ENCODE measurements around the gene SLC25A48. TPM values are rescaled to one million over a fixed set of nuclear protein-coding genes. Genes with fewer than 3 reads are reported as not detected.

SLC25A48 gene
- total RNA-seq (2014; rRNA removed; shearing (Covaris generic)), result 0.04 and 0.38 TPM in 2 replicates

- Histone ChIP-seq H3K27me3 (ENCODE audit: control insufficient read depth, insufficient read depth, low read length) (peaks cover 43% of the 10 kb centered on the region), H3K36me3 (replicated peaks; ENCODE audit: control insufficient read depth, insufficient read depth, low read length) (no peaks in the 10 kb centered on the region), H3K4me3 (ENCODE audit: insufficient read depth, low read depth, low read length) (peak within 1 kb of the TSS; percentile 68)
- DNase-seq, result peak; percentile 94
Measured at GRCh38 chr5:135834639-135835529, at the start of gene SLC25A48. Gene SLC25A48, plus strand, starts transcription at chr5:135834663. Its CDS starts 185 bp downstream, at chr5:135834848.

- no peak for DNase-seq
- Histone ChIP-seq H3K36me3 (replicated peaks; ENCODE audit: control insufficient read depth, insufficient read depth, low read length) (no peaks in the 10 kb centered on the region), H3K27me3 (ENCODE audit: control insufficient read depth, insufficient read depth, low read length) (peaks cover 4% of the 10 kb centered on the region; the same call in 1 of the 2 replicates), H3K4me3 (ENCODE audit: insufficient read depth, low read depth, low read length) (no peak overlapping the region)
Measured at GRCh38 chr5:135800656-135801055, 33.8 kb upstream of the SLC25A48 start.

GRCh38 chr5:135810188-135810943 lies 24.1 kb upstream of the SLC25A48 start:
- no peak for DNase-seq
- no peaks in the 10 kb centered on the region for H3K36me3 ChIP-seq (replicated peaks; ENCODE audit: control insufficient read depth, insufficient read depth, low read length)
- H3K4me3 ChIP-seq (ENCODE audit: insufficient read depth, low read depth, low read length), result no peak overlapping the region
- H3K27me3 ChIP-seq (ENCODE audit: control insufficient read depth, insufficient read depth, low read length), result no peaks in the 10 kb centered on the region

GRCh38 chr5:135811007-135811406 lies 23.5 kb upstream of the SLC25A48 start:
- H3K36me3 ChIP-seq (replicated peaks; ENCODE audit: control insufficient read depth, insufficient read depth, low read length), result no peaks in the 10 kb centered on the region
- H3K4me3 ChIP-seq (ENCODE audit: insufficient read depth, low read depth, low read length), result no peak overlapping the region
- DNase-seq, result no peak
- no peaks in the 10 kb centered on the region for H3K27me3 ChIP-seq (ENCODE audit: control insufficient read depth, insufficient read depth, low read length)

- no peaks in the 10 kb centered on the region for H3K27me3 ChIP-seq (ENCODE audit: control insufficient read depth, insufficient read depth, low read length)
- H3K4me3 ChIP-seq (ENCODE audit: insufficient read depth, low read depth, low read length), result no peak overlapping the region
- no peaks in the 10 kb centered on the region for H3K36me3 ChIP-seq (replicated peaks; ENCODE audit: control insufficient read depth, insufficient read depth, low read length)
- DNase-seq, result no peak
Measured at GRCh38 chr5:135813758-135814157, 20.7 kb upstream of the SLC25A48 start.

GRCh38 chr5:135814316-135814715 lies 20.1 kb upstream of the SLC25A48 start:
- H3K4me3 ChIP-seq (ENCODE audit: insufficient read depth, low read depth, low read length), result no peak overlapping the region
- no peaks in the 10 kb centered on the region for H3K27me3 ChIP-seq (ENCODE audit: control insufficient read depth, insufficient read depth, low read length)
- DNase-seq, result no peak
- no peaks in the 10 kb centered on the region for H3K36me3 ChIP-seq (replicated peaks; ENCODE audit: control insufficient read depth, insufficient read depth, low read length)

- Histone ChIP-seq H3K4me3 (ENCODE audit: insufficient read depth, low read depth, low read length) (no peak overlapping the region), H3K27me3 (ENCODE audit: control insufficient read depth, insufficient read depth, low read length) (no peaks in the 10 kb centered on the region), H3K36me3 (replicated peaks; ENCODE audit: control insufficient read depth, insufficient read depth, low read length) (no peaks in the 10 kb centered on the region)
- DNase-seq, result no peak
Measured at GRCh38 chr5:135814812-135815211, 19.7 kb upstream of the SLC25A48 start.

- Histone ChIP-seq H3K36me3 (replicated peaks; ENCODE audit: control insufficient read depth, insufficient read depth, low read length) (no peaks in the 10 kb centered on the region), H3K4me3 (ENCODE audit: insufficient read depth, low read depth, low read length) (no peak overlapping the region), H3K27me3 (ENCODE audit: control insufficient read depth, insufficient read depth, low read length) (no peaks in the 10 kb centered on the region)
- peak; percentile 63 for DNase-seq
Measured at GRCh38 chr5:135821061-135821801, 13.2 kb upstream of the SLC25A48 start.

GRCh38 chr5:135821802-135822201 lies 12.7 kb upstream of the SLC25A48 start:
- Histone ChIP-seq H3K4me3 (ENCODE audit: insufficient read depth, low read depth, low read length) (no peak overlapping the region), H3K36me3 (replicated peaks; ENCODE audit: control insufficient read depth, insufficient read depth, low read length) (no peaks in the 10 kb centered on the region), H3K27me3 (ENCODE audit: control insufficient read depth, insufficient read depth, low read length) (no peaks in the 10 kb centered on the region)
- peak; percentile 12 for DNase-seq

- no peaks in the 10 kb centered on the region for H3K27me3 ChIP-seq (ENCODE audit: control insufficient read depth, insufficient read depth, low read length)
- no peak overlapping the region for H3K4me3 ChIP-seq (ENCODE audit: insufficient read depth, low read depth, low read length)
- no peak for DNase-seq
- no peaks in the 10 kb centered on the region for H3K36me3 ChIP-seq (replicated peaks; ENCODE audit: control insufficient read depth, insufficient read depth, low read length)
Measured at GRCh38 chr5:135822286-135822685, 12.2 kb upstream of the SLC25A48 start.

GRCh38 chr5:135822959-135823358 lies 11.5 kb upstream of the SLC25A48 start:
- DNase-seq, result no peak
- H3K4me3 ChIP-seq (ENCODE audit: insufficient read depth, low read depth, low read length), result no peak overlapping the region
- no peaks in the 10 kb centered on the region for H3K36me3 ChIP-seq (replicated peaks; ENCODE audit: control insufficient read depth, insufficient read depth, low read length)
- no peaks in the 10 kb centered on the region for H3K27me3 ChIP-seq (ENCODE audit: control insufficient read depth, insufficient read depth, low read length)

GRCh38 chr5:135823881-135824280 lies 10.6 kb upstream of the SLC25A48 start:
- H3K27me3 ChIP-seq (ENCODE audit: control insufficient read depth, insufficient read depth, low read length), result no peaks in the 10 kb centered on the region
- H3K4me3 ChIP-seq (ENCODE audit: insufficient read depth, low read depth, low read length), result no peak overlapping the region
- H3K36me3 ChIP-seq (replicated peaks; ENCODE audit: control insufficient read depth, insufficient read depth, low read length), result no peaks in the 10 kb centered on the region
- no peak for DNase-seq

- Histone ChIP-seq H3K27me3 (ENCODE audit: control insufficient read depth, insufficient read depth, low read length) (no peaks in the 10 kb centered on the region), H3K4me3 (ENCODE audit: insufficient read depth, low read depth, low read length) (no peak overlapping the region), H3K36me3 (replicated peaks; ENCODE audit: control insufficient read depth, insufficient read depth, low read length) (no peaks in the 10 kb centered on the region)
- DNase-seq, result no peak
Measured at GRCh38 chr5:135824541-135825041, 9.9 kb upstream of the SLC25A48 start.

Measured in H7 (cell line).